ENCODE measurements around the gene ANKRD53.

The ANKRD53 gene

GRCh38 chr2:70966681-70967080 is 11.7 kb upstream of the ANKRD53 start:
- DNase-seq (ENCODE audit: low read depth), result no peak

GRCh38 chr2:70967189-70967588 is 11.2 kb upstream of the ANKRD53 start:
- no peak for DNase-seq (ENCODE audit: low read depth)

DNA sequence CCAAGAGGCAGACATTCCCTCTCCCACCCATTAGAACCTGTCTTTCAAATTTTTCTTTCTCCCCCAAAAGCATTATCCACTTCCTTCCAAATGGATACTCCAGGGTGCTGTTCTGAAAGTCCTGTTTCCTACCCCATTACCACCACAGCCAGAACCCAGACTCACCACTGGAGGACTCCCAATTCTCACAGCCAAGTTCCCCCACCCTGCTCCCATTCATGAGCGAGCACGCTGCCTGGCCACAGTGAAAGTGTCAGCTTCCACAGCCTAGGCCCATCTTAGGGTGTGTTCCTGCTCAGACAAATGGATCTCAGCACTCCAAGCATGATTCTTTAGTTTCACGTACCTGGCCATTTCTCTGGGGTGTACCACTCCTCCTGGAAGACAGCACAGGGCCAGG is 3.8 kb upstream of the ANKRD53 start:
- DNase-seq (ENCODE audit: low read depth), result no peak

DNA sequence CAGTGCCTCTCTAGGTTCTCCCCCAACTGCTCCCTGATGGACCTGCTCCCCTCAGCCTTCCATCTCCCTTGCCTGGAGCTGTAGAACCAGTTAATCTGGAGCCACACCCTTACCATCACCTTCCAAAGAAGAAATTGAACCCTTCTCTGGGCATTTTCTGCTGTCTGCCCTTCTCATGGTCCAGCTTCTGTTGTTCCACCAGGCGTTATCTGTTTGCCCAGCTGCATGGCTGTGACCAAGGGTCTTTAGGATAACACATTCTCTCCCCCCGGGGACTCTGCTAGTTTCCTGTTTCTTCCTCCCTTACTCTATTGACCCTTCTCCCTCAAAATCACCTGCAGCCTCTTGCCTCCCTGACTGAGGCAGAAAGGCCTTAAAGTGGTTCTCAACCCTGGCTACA is 3.2 kb upstream of the ANKRD53 start:
- no peak for DNase-seq (ENCODE audit: low read depth)

DNA sequence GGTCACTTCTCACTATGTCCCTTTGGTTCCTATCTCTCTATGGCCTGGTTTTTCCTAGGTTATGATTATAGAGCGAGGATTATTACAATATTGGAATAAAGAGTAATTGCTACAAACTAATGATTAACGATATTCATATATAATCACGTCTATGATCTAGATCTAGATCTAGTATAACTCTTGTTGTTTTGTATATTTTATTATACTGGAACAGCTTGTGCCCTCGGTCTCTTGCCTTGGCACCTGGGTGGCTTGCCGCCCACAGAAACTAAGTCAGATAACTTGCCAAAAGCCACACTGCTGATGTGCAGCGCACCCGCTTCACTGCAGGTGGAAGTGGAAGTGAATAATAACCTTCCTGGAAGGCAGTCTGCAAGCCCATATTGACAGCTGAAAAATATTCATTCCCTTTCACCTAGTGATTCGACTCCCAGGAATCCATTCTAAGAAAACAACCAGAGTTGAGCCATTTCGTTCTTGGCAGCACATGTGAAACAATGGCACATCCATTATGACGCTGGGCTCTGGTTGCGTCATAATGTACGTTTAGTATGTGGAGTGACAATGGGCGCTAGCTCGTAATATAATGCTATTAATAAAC is 725 bp upstream of the ANKRD53 start:
- peak; percentile 79 for DNase-seq (ENCODE audit: low read depth)

- DNase-seq (ENCODE audit: low read depth), result no peak
Measured at GRCh38 chr2:70979180-70979488, 704 bp downstream of the ANKRD53 start.

DNA sequence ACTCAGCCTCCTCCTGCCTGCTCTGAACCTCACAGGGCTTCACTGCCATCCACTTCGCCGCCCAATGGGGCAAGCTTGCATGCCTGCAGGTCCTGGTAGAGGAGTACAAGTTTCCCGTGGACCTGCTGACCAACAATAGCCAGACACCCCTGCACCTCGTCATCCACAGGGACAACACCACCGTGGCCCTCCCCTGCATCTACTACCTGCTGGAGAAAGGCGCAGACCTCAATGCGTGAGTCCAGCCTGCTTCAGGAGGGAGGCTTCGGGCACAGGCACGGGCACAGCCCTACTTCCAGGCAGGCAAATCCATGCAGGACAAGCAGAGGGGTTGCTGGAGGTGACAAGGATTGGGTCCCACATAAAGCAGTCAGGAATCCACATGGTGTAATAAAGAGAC is 1.2 kb downstream of the ANKRD53 start:
- no peak for DNase-seq (ENCODE audit: low read depth)

- DNase-seq (ENCODE audit: low read depth), result no peak
Measured at GRCh38 chr2:70981421-70981820, 3.0 kb downstream of the ANKRD53 start.

DNA sequence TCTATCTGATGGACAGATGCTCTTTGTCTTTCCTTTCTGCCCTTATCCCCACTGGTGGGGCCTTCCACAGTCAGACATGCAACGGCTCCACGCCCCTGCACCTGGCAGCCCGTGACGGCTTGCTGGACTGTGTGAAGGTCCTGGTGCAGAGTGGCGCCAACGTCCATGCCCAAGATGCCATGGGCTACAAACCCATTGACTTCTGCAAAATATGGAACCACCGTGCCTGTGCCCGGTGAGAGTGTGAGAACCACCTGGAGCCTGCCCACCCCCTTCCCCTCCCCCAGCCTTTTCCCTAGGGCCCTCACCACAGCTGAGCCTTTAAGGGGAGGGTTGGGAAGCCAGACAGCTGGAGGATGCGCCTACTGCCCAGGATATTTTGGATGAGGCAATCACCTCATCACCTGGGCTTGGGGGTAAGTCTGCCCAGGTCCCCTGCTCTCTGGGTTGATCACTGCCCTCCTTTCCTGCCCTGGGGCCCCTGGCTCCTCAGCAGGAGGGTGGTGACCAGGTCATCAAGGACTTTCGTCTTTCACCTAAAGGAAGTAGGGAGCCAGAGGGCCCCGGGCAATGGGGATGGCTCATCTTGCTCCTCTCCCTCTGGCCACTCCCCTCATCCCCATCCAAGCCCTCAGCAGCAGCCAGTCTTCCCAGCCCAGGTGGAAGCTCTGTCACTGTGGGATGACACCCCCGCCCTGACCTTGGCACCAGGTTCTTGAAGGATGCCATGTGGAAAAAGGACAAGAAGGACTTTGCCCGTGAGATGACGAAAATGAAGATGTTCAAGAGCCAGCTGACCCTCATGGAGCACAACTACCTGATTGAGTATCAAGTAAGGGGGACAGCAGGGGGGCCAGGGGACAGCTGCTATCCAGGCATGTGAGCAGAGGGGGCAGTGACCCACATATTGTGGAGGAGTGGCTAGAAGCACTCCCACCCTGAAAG is 3.7 kb downstream of the ANKRD53 start:
- no peak for DNase-seq (ENCODE audit: low read depth)

DNA sequence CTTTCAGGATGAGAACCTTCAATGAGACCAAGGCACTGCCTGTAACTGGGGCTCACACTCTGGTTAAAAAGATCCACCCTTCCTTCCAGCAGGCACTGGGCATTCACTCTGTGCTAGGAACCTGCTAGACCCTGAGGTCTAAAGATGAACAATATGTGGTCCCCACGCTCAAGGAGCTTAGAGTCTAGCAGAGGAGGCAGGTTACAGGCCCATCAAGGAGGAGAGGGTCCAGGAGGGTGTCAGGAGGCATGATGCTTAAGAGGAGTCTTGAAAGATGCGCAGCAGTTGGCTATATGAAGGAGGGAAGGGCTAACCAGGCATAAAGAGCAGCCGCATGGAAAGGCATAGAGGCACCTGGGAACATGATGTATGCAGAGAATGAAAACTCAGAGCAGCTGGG is 4.5 kb downstream of the ANKRD53 start:
- DNase-seq (ENCODE audit: low read depth), result no peak

GRCh38 chr2:70983506-70984227 is 5.2 kb downstream of the ANKRD53 start:
- DNase-seq (ENCODE audit: low read depth), result no peak

- DNase-seq (ENCODE audit: low read depth), result no peak
Measured at GRCh38 chr2:70984228-70984575, 5.8 kb downstream of the ANKRD53 start.

- DNase-seq (ENCODE audit: low read depth), result no peak
Measured at GRCh38 chr2:70984576-70985282, 6.3 kb downstream of the ANKRD53 start.

DNA sequence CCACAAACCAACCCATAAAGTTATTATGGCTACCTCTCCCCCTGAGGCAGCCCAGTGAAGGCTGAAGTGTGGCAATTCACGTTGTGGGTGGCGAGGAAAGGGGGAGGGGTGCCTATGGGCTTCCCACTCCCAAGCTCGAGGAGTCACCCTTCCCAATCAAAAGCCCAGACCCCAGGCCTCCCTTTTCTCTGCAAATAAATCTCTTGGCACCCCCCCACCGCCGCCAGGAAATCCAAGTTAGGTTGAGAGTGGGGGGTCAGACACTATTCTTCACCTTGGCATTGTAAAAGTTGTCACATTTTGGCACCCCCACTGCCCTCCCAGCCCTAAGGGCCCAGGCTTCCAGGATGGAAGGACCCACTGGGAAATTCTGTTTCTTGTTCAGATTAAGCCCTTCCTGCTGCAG is 6.9 kb downstream of the ANKRD53 start:
- no peak for DNase-seq (ENCODE audit: low read depth)

DNA sequence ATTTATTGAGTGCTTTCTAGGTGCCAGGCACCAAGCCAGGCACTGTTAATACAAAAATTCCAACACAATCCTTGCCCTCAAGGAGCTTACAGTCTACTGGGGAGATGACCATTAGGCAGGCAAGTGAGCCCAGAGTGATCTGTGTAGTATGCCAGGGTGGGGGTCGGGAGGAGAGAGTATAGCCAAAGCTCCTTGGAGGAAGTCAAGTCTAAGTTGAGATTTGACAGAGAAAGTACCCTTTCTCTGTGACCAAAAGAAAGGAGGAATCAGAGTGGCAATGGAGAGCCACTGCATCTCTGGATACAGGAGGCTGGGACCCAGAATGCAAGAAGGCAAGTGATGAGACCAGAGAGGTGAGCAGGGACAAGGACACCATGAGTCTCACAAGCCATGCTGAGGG is 7.5 kb downstream of the ANKRD53 start:
- DNase-seq (ENCODE audit: low read depth), result no peak

- DNase-seq (ENCODE audit: low read depth), result no peak
Measured at GRCh38 chr2:70986499-70987189, 8.2 kb downstream of the ANKRD53 start.

GRCh38 chr2:70987386-70987785 is 9.0 kb downstream of the ANKRD53 start:
- no peak for DNase-seq (ENCODE audit: low read depth)

GRCh38 chr2:70988151-70988550 is 9.7 kb downstream of the ANKRD53 start:
- no peak for DNase-seq (ENCODE audit: low read depth)

DNA sequence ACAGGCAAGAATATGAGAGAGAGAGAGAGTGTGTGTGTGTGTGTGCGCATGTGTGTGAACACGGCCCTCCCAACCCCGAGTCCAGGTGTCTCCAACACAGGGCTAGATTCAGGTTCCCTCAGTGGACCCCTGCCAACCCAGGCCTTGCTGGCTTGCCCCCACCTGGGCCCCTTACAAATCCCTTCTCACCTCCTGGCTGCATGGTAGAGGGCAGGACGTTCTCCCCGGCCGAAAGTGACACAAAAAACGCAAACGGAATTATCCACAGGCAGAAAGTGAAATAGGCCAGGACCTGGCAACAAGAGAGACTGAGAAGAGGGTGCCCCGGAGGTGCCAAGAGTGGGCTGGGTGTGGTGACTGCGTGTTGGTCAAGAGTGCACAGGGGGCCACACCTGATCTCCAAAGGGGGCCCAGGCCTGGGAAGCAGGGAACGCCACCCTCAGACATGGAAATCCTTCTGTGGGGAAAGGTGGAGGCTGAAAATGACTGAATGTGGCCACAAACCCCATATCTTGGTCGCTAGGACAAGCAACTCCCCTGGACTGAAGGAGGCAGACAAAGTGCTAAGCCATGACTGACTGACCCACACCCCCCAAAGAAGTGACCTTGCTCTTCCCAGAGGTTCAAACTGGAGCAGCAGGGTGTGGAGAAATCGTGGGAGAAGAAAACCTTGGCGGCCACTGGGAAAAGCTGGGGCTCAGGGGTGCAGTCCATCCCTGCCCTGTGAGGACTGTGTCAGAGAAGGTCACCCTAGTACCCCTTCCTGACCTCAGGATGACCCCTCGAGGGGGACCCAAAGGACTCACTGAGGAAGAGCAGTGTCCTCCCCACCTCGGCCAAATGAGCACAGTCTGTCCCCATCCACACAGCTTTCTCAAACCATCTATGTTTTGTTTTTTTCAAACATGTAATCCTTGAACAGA is 10.6 kb downstream of the ANKRD53 start:
- no peak for DNase-seq (ENCODE audit: low read depth)

DNA sequence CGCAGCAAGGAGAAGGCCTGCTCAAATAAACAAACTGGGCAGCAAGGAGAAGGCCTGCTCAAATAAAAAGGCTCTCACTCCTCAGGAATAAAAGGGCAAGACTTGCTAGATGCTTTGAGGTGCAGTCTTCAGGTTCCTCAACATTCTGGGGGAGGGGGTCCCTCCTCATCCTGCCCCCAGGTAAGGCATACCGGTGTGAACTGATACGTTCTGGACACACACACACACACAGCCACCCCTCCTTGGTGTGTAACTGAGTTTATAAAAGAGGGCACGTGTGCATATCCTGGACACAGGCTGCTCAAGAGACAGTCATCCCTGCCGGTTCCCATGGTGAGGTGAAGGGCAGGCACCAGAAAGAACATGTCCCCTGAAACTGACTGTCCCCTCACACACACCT is 11.8 kb downstream of the ANKRD53 start:
- no peak for DNase-seq (ENCODE audit: low read depth)

- no peak for DNase-seq (ENCODE audit: low read depth)
Measured at GRCh38 chr2:70991142-70991541, 12.7 kb downstream of the ANKRD53 start.

Data from fibroblast of the conjunctiva (primary cell).